DOHH2 (cell line): ENCODE data around the gene FXR2.

Experiments
- EZH2phosphoT487 ChIP-seq: fragments of 200-600 bp; sonication (generic); IDR thresholded peaks from 2 replicates; pipeline ENCODE4 v1.6.1; 2017; ENCODE audit warnings: borderline replicate concordance, mild to moderate bottlenecking, antibody characterized with exemption, low read length, moderate library complexity, mixed read lengths
- TF ChIP-seq, protein P1 (sequence below): fragments of 200-600 bp; sonication (generic); IDR thresholded peaks from one replicate; pipeline ENCODE4 v1.5.1; 2014; ENCODE audit warnings: antibody characterized with exemption, mild to moderate bottlenecking, low read depth, low read length; ENCODE audit not compliant: poor library complexity, severe bottlenecking

DNA sequence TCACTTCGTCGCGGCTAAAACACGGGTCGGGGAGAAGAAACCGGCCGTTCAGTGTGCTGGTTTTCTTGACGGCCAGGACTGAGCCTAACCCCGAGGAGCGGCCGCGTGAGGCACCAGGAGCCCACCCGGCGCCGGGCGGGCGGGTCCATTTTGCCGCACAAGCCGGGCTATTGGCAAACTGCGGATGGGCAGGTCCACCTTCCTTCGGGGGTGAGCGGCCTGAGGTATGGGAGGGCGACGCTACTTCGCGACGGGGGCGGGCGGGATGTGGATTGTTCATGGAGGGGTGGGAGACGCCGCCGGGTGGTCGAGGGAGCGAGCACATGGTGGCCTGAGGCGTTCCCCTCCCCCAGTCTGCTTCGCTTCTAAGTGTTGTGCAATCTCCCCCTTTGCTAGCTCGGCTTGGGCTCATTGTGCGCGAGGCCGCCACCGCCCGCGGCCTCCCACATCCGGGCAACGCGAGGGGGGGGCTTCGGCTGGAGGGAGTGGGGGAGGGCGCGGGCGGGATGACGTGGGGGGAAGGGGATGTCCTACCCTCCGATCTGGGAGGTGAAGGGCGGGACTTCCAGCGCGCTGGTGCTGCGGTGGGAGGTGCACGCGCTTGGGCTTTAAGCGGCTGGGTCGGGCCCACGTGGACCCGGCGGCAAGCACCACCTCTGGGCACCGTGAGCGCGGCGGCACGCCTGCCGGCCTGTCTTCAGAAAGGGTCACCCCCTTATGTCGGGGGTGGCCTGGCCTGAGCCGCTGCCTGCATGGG lies 41.2 kb downstream of the FXR2 start:
- TF ChIP-seq, protein P1, sequence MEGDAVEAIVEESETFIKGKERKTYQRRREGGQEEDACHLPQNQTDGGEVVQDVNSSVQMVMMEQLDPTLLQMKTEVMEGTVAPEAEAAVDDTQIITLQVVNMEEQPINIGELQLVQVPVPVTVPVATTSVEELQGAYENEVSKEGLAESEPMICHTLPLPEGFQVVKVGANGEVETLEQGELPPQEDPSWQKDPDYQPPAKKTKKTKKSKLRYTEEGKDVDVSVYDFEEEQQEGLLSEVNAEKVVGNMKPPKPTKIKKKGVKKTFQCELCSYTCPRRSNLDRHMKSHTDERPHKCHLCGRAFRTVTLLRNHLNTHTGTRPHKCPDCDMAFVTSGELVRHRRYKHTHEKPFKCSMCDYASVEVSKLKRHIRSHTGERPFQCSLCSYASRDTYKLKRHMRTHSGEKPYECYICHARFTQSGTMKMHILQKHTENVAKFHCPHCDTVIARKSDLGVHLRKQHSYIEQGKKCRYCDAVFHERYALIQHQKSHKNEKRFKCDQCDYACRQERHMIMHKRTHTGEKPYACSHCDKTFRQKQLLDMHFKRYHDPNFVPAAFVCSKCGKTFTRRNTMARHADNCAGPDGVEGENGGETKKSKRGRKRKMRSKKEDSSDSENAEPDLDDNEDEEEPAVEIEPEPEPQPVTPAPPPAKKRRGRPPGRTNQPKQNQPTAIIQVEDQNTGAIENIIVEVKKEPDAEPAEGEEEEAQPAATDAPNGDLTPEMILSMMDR = no peak
- TF ChIP-seq EZH2phosphoT487 = no peak
